NCI-H2196 (cell line): Measurements from ENCODE around the gene UTP14C.
"Not testable (repeated sequence)": the region's sequence is repeated elsewhere in the genome, so short reads cannot be mapped to it uniquely, and the experiment has no call there.

Source experiments
- DNase-seq: peaks from one replicate; lab custom pipeline; 2025; ENCODE audit not compliant: unreplicated experiment; lab: John Stamatoyannopoulos, UW

UTP14C gene

GRCh38 chr13:52034616-52035226, 10.2 kb downstream of the UTP14C start:
- DNase-seq, result peak; percentile 1

GRCh38 chr13:52036037-52036436, 11.5 kb downstream of the UTP14C start:
- no peak for DNase-seq

GRCh38 chr13:52043675-52044074, 19.2 kb downstream of the UTP14C start:
- no peak for DNase-seq

- no peak for DNase-seq
Measured at GRCh38 chr13:52047463-52047862, 23.0 kb downstream of the UTP14C start.

- DNase-seq, result no peak
Measured at GRCh38 chr13:52048516-52048915, 24.0 kb downstream of the UTP14C start.

- no peak for DNase-seq
Measured at GRCh38 chr13:52051400-52051799, 26.9 kb downstream of the UTP14C start.

- no peak for DNase-seq
Measured at GRCh38 chr13:52053460-52053859, 29.0 kb downstream of the UTP14C start.

- not testable (repeated sequence) for DNase-seq
Measured at GRCh38 chr13:52061064-52061463, 36.6 kb downstream of the UTP14C start.

- DNase-seq, result no peak
Measured at GRCh38 chr13:52061587-52061986, 37.1 kb downstream of the UTP14C start.

- no peak for DNase-seq
Measured at GRCh38 chr13:52067237-52067636, 42.7 kb downstream of the UTP14C start.

- DNase-seq, result no peak
Measured at GRCh38 chr13:52070929-52071523, 46.5 kb downstream of the UTP14C start.
